NCI-H2029 (cell line): Measurements from ENCODE around the gene TPRKB.
"Not testable (repeated sequence)": the region's sequence is repeated elsewhere in the genome, so short reads cannot be mapped to it uniquely, and the experiment has no call there.

ENCODE experiments used
- DNase-seq: peaks from one replicate; lab custom pipeline; 2025; lab: John Stamatoyannopoulos, UW

Gene TPRKB

DNA sequence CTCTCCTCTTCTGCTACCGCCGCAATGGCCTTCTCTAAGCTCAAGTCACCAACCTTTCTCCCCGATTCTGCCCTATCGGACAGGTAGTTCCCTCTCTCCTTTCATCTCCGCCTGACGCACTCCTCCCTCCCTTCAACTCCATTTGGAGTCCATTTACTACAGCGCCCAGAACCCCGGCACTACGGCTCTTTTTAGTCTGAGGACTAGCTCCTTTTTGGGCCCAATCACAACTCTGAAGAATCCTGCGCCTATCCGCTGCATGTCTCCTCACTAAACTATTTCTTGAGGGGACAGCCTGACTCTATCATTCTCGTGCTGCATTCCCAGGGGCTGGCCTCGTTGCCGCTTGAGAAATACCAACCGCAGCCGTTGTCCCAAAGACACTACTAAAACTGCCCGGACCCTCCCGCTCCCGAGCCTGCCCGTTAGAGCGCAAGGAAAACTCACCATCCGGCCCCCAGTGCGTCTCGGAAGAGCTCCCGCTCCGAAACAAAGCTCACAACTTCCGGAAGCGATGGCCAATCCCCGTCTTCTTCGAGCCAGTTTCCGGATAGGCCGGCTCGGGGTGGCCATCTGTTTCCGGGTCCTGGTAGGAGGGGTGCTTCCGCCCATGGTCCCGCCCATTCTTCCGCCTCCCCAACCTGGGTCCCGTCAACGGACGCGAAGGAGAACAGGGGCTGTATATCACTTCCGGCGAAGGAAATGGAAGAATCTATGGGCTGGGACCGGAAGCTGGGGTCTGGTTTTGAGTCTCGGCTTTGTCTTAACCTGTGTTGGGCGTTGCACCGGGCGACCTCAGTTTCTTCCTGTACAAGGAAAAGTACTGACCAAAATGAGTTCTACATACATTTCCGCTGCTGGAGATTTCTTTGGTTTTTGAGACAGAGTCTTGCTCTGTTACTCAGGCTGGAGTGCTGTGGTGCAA is at the start of gene TPRKB:
TPRKB (minus strand) TSS at position 491 of the 925 bp plus-strand sequence. CDS start 2,776 bp downstream, outside the sequence.
- DNase-seq: peak; percentile 95

DNA sequence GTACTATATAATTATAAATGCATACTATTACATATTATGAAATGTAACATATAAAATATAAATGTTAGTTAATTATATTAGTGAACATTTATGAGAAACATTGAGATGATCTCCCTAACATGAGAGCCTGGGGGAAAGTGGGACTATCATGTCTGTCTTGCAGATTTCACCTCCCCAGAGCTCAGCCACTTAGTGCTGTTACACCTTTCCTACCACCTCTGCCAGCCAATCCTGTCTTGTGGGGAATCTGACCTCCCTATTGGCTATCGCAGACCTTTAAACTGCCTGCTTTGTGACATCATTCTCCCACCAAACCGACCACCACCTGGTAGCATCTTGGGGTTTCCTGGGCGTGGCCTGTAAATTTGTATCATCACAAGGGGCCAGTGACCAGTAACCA is 46.7 kb upstream of the TPRKB start, which contains the start of gene C2orf78:
C2orf78 (plus strand) TSS at position 301 of the 400 bp plus-strand sequence. CDS start 127 bp downstream, outside the sequence.
- not testable (repeated sequence) for DNase-seq

DNA sequence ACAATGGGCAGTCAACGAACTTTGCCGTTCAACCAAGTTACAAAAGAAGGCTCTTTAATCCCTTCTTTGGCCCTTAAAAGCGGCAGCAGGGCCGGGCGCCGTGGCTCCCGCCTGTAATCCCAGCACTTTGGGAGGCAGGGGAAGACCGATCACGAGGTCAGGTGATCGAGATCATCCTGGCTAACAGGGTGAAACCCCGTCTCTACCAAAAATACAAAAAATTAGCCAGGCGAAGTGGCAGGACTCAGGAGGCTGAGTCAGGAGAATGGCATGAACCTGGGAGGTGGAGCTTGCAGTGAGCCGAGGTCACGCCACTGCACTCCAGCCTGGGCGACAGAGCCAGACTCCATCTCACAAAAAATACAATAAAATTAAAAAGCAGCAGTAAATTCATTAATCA is 46.3 kb upstream of the TPRKB start:
- not testable (repeated sequence) for DNase-seq

DNA sequence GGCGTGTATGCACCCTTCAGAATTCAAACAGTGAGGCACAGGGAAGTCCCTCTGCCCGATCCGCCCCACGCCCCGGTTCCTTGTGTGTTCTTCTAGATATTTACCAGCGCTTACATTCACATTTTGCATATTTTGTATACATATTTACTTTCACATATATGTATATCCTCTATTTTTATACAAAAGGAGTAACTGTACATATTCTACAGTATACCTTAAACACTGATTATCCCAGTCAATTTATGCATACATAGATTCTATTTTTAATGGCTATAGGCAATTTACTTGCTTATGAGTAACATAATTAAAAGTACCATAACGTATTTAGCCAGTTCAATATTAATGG is 43.1 kb upstream of the TPRKB start:
- no peak for DNase-seq

DNA sequence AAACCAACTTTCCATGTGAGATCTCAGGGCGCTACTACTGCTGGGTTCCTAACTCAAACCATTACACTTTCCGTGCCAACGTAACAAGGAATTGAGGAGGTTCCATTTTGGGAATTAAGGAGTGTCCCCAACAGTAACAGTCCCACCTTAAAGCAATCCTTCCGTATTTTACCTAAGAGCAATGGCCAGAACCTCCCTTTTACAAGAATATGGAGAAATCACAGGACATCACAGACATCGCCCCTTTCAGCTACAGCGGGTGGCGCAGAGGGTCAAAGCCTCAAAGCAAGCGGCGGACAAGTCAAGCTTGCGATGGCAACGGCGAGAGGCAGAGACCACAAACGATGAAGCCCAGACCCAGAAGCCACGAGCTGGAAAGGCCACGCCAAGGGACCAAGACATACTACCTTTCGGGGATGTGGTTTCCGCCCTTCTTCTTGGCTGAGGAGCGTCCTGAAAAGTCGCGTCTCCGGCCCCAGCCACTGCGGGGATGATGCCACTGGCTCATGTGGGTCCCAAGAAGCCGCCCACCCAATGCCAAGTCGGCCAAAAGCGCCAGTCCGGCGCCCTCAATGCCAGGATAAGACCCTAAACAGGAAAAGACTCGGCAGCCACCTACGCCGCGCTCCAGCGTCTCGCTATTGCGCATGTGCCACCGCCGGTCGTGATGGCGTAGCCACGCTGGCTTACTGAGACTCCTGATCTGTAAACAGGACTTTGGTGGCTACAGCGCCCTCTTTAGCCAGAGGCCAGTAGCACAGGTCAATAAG is 42.5 kb upstream of the TPRKB start, which contains the start of gene DUSP11:
DUSP11 (minus strand) TSS at position 637 of the 770 bp plus-strand sequence; CDS start at position 508, 129 bp downstream.
- DNase-seq: peak; percentile 84

DNA sequence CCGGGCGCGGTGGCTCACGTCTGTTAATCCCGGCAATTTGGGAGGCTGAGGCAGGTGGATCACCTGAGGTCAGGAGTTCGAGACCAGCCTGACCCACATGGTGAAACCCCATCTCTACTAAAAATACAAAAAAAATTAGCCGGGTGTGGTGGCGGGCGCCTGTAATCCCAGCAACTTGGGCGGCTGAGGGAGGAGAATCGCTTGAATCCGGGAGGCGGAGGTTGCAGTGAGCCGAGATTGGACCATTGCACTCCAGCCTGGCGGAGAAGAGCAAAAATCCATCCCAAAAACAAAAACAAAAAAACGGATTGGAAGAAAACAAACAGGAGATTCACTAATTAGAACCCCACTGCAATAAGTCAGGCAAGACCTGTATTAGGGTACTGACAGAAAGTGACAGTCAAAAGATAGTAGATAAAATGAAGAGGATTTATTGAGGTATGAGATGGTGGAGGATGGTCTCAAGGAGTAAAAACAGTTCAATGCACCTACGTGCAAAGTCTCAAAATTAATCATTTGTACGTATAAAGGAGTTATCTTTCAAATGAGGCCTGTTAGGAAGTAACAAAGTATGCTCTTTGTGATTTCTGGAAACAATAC is 41.8 kb upstream of the TPRKB start:
- not testable (repeated sequence) for DNase-seq

DNA sequence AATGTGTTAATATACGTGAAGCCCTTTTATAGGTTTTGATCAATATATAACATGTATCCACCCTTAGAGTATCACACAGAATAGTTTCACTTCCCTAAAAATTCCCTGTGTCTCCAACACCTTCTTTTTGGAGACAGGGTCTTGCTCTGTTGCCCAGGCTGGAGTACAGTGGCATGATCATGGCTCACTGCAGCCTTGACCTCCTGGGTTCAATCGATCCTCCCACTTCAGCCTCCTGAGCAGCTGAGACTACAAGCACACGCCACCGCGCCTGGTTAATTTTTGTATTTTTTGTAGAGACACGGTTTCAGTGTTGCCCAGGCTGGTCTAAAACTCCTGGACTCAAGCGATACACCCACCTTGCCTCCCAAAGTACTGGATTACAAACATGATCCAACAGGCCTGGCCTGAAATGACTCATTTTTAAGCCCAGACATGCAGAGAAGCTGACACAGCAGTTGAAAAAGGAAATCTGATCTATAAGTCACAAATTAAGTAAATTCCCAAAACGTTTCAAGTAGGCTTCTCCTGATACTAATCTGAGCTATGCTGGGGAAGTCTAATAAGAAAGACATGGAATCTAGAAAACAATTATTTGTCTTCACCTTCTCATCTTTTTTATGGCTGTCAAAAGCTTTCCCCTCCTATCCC is 39.8 kb upstream of the TPRKB start:
- DNase-seq: no peak

DNA sequence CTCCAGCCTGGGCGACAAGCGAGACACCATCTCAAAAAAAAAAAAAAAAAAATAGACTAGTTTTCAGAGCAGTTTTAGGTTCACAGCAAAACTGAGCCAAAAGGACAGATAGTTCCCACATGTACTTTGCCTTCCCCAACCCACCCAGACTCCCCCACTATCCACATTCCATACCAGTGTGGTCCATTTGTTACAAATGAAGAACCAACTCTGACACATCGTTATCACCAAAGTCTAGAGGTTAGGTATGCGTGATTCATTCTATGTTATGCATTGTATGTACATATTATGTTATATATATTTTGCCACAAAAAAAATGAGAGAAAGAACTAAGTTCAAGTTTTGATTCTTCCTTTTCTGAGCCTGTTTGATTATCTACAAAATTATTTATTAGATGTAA is 39.2 kb upstream of the TPRKB start:
- DNase-seq: no peak

DNA sequence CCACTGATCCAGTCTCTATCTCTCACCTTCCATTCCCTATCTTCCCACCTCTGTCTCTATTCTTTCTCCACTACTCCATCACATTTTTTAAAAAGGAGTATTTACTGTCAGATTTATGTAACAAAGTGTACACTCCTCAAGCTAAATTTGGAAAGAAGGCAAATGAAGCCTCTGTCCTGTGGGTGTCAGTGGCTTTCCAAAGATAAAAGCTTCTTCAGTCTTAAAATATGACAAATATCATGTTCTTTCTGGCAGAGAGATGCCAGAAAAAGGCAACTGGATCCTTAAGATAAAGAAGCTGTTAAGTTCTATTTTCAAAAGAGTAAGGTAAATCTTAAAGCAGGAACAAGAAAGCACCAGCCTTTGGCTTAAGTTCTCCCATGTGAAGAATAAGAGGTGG is 35.7 kb upstream of the TPRKB start:
- no peak for DNase-seq

DNA sequence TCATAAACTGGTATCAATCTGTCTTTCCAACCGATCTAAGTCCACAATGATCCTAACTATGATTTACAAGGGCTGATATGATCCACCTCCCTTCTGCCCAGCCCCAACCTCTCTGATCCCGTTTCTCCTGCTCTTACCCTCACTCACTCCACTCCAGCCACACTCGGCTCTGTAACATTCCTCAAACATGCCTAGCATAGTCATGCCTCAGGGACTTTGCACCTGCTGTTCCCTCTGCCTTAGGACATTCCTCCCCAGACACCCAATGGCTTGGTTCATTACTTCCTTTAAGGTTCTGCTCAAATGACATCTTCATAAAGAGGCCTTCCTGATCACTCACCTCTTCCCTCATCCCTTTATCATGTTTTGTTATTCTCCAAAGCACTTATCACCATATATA is 33.6 kb upstream of the TPRKB start:
- no peak for DNase-seq

DNA sequence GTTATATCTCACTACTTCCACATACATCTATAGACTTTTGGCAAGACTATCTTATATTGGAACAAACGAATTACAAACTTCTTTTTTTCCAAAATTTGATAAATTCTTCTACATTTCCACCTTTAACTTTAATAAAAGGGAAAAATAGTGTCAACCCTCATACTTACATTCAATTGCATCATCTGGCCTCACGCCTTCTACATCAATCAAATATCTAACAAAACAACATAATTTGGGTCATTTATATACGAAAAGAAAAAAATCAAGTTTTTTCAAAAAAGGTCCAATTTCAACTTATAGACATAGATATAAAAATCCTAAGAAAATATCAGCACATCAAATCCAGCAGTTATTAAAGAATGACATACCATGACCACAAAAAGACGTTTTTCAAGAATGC is 29.8 kb upstream of the TPRKB start:
- no peak for DNase-seq

DNA sequence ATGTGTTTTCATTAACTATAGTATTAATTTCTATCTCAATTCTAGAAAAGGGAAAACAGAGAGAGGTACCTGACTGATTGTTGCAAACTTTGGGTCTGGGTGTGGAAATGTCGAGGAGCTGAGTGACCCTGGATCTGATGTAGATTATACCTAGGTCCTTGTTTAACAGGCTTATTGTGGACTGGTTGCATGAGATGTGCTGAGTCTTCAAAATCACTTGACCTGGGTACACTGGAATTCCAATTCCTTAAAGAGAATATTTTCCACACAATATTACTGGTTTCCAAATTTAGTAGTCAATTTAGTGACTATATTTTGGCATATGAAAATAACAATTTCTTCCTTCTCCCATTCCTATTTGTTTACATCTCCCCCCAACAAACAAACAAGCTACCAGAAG is 29.2 kb upstream of the TPRKB start:
- DNase-seq: no peak

DNA sequence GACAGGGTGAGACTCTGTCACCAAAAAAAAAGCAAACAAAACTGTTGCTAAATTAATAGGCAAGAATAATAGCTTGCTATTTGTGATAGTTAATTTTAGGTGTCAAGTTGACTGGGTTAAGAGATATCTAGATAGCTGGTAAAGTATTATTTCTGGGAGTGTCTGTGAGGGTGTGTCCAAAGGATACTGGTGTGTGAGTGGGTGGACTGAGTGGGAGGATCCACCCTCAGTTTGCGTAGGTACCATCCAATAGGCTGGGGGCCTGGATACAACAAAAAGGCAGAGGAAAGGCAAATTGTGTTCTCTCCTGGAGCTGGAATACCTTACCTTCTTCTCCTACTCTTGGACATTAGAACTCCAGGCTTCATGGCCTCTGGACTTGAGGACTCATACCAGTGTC is 27.8 kb upstream of the TPRKB start:
- DNase-seq: no peak

DNA sequence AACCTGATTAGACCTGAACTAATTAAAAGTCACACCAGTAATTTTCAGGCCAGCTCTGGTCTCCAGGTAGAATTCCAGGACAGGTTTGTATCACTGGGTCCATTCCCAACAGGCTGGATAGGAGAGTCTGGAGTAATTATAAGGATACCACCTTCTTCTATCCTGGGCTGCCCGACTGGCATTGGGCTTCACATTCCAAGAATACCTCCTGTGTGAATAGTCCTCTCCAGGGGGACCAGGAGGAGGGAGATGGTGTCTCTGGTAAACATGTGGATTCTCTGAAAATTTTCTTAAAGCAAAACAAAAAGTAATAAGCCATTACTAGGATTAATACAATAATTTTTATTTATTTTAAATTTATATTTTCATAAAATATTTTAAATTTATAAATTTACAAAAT is 25.4 kb upstream of the TPRKB start:
- no peak for DNase-seq

DNA sequence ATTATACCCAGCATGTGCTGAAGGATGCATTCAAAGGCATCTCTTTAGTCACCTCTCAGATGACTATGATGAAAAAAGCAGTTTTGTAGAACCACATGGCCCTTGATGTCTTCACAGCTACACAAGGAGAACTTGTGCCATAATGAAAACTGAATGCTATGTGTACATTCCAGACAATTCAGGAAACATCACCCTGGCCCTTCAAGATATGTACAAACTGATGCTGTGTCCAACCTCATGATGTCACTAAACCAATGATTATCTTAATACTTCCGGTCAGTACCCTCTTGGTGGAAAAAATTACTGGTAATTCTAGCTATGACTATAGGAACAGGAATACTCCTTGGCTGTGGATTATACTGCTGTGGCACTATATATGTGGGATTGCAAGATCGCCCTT is 22.8 kb upstream of the TPRKB start:
- DNase-seq: no peak

DNA sequence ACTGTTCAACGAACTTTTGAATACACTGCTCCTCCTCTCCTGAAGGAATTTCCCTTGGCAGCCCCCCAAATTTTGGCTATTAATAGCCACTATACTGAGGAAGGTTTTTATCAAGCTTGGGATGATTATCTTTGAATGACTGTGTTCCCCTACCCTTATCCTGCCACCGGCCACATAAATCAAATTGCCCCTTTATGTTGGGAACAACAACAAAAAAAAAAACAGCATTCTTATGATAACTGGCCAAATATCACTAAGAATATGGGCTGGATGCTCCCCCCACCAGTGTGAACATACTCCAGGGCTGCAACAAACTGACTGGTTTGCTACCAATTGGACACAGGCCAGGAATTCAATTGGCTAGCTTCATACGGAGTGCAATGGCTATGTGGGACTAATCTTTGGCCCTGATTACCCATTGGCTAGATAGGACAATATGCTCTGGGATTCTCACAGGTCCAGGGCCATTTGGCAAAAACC is 22.2 kb upstream of the TPRKB start:
- DNase-seq: no peak

DNA sequence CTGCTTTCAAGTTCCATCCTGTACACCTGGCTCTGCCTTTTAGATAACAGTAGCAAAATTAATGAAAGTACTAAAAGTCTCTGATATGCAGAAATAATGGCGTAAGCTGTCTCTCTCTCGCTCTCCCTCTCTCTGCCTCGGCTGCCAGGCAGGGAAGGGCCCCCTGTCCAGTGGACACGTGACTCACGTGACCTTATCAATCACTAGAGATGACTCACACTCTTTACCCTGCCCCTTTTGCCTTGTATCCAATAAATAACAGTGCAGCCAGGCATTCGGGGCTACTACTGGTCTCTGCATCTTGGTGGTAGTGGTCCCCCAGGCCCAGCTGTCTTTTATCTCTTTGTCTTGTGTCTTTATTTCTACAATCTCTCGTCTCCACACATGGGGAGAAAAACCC is 17.2 kb upstream of the TPRKB start:
- not testable (repeated sequence) for DNase-seq

DNA sequence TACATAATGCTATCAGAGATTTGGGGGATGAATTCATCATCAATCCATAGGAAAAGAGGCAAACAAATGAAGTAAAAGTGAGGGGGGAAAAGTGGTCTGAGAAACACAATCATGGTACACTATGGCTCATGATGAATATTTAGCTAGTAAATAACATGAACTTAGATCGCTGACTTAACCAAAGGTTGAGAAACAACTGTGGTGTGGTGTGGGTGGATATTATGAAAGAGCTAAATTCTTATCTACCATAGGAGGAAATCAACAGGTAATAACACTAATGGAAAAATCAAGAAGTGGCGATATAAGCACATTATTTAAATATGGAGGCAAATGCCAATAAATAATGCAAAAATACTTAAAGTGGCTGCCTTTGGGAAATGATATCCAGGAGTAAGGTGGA is 12.2 kb upstream of the TPRKB start:
- no peak for DNase-seq

DNA sequence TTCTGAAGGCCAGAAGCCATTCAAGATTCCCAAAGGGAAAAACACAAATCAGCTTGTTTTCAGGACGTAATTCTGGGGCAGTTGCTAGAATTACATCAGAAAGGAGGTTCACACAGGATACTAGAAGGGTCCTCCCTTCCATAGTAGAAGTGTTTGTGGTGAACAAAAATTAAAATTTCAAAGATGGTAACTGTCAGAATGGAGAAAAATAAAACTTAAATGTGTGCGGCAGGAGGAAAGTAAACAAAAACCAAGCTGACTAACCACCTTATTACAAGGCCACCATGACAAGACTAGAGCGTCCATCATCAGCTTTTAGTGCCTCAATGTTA is 9.7 kb upstream of the TPRKB start:
- no peak for DNase-seq

DNA sequence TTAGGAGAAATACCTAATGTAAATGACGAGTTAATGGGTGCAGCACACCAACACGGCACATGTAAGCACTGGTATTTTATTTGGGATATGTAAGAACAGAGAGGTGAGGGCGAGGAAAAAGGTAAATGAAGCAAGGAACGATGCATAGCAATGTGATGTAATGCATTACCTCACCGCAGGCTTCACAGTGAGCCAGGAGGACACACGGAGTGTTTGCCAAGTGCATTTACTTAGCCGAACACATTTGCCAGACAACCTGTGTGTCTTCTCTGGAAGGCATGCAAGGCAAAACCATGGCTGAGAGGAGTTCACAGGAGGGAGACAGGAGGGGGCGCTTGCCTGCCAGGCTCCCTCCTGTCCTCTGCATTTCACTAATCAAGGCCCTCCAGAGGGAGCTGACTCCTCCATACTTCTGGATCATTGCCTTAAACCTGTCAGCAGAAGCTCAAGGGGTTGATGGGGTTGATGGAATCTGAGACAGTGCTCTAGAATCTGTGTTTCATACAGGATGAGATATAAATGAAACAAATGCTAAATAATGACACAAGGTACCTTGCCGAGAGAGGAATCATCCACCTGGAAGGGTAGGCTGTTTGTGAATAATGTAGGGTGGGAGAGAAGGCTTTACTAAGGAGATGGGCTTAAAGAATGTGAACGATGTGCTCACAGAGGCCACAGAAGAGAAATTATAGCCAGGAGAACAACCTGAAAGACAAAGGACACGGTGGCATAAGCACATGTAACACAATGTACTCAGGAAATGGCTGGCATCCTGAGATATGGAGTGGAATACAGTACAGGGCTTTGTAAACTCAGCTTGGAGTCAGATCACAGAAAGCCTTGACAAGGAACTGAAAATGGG is 9.1 kb upstream of the TPRKB start:
- no peak for DNase-seq

DNA sequence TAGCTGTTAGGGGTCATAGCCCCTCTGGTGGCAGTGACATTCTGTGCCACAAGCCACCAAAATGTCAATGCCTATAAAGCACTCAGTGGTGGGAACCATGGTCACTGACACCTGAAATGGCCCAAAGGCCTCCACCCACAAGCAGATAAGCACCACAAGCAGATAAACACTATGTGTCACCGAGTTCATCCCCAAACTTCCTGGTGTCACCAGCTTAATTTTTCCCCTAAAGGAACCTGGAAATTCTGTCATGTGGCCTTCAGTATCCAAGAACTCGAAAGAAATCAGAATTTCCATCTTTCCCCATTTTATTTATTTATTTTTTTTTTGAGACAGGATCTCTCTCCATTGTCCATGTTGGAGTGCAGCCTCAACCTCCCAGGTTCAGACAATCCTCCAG is 3.6 kb upstream of the TPRKB start:
- no peak for DNase-seq
